Sigmoid colon (tissue), 7 donors: ENCODE data around the gene ARL4C. TPM values are rescaled to one million over a fixed set of nuclear protein-coding genes. Genes with fewer than 3 reads are reported as not detected.

Experiments
- DNase-seq: peaks from one replicate; pipeline ENCODE4 v3.0.0-alpha.2; 2019
- H3K27ac ChIP-seq, 4 donors: fragments of 200-600 bp; sonication (generic); one replicate each; pipeline ENCODE4 v1.5.1; 2016 to 2019; ENCODE audit warnings: mild to moderate bottlenecking in 1 of 4
- H3K27me3 ChIP-seq, 3 donors: fragments of 200-600 bp; sonication (generic); one replicate each; pipeline ENCODE4 v1.5.1; 2019; ENCODE audit warnings: mild to moderate bottlenecking in 1 of 3
- H3K36me3 ChIP-seq, 4 donors: fragments of 200-600 bp; sonication (generic); one replicate each; pipeline ENCODE4 v1.5.1; 2016 to 2019
- H3K4me1 ChIP-seq, 4 donors: fragments of 200-600 bp; sonication (generic); one replicate each; pipeline ENCODE4 v1.5.1; 2017 to 2019
- H3K4me3 ChIP-seq, 4 donors: fragments of 200-600 bp; sonication (generic); one replicate each; pipeline ENCODE4 v1.5.1; 2017 to 2019; ENCODE audit warnings: mild to moderate bottlenecking in 2 of 4, moderate library complexity in 1 of 4
- H3K9me3 ChIP-seq, 4 donors: fragments of 200-600 bp in 3 of 4; sonication (generic) in 3 of 4; one replicate each; pipeline versions ENCODE4 v1.5.1 to v1.6.1; 2013 to 2019
- EP300 ChIP-seq, 4 donors: sonication (generic); formaldehyde crosslinking; IDR thresholded peaks; one replicate each; pipeline ENCODE4 v1.6.1; 2017; ENCODE audit warnings: antibody characterized with exemption in 4 of 4
- POLR2A ChIP-seq, 2 donors: fragments of 450-650 bp; IDR thresholded peaks; one replicate each; pipeline ENCODE4 v1.6.1; 2016; ENCODE audit warnings: antibody characterized with exemption in 2 of 2, mild to moderate bottlenecking in 2 of 2, moderate library complexity in 2 of 2
- POLR2AphosphoS5 ChIP-seq, 4 donors: sonication (generic); formaldehyde crosslinking; IDR thresholded peaks; one replicate each; pipeline ENCODE4 v1.6.1; 2017; ENCODE audit warnings: antibody characterized with exemption in 4 of 4
- WGBS, 2 donors: extraction: QIAGEN DNeasy Blood & Tissue Kit; methylation state at CpG; one replicate each; pipeline ENCODE4 v1.1.7; 2013; 5-methylcytosine and 5-hydroxymethylcytosine counted together
- intact Hi-C: fragments of 100-400 bp; cut with DNase I; formaldehyde crosslinking; loops from one replicate; pipeline ENCODE4 v1.15.1; 2023
- polyA plus RNA-seq, 3 donors: library from polyadenylated mRNA; stranded (reverse); fragments of 200-250 nt; gene quantifications; one replicate each; pipeline ENCODE4 v1.2.3, GENCODE V29; 2013
- total RNA-seq, 4 donors: library from RNA; depleted of rRNA; stranded (reverse); fragments of >200 nt; gene quantifications; one replicate each; pipeline ENCODE4 v1.1.0, GENCODE V29; 2016
- TF ChIP-seq, protein P1 (sequence below), 4 experiments: fragments of 450-650 bp in 3 of 4; fragments of 200-600 bp in 1 of 4; IDR thresholded peaks; one replicate each; pipeline ENCODE4 v1.5.1; 2016 to 2019; ENCODE audit warnings: antibody characterized with exemption in 4 of 4, mild to moderate bottlenecking in 3 of 4, moderate library complexity in 2 of 4
- donor health status: healthy with polysubstance abuse.
- donor health status: Bipolar disorder and iron deficiency.
- donor health status: healthy.

Gene ARL4C
- total and polyA plus RNA-seq, 7 donors = 4.8 to 15.8 (median 8.3) TPM

DNA sequence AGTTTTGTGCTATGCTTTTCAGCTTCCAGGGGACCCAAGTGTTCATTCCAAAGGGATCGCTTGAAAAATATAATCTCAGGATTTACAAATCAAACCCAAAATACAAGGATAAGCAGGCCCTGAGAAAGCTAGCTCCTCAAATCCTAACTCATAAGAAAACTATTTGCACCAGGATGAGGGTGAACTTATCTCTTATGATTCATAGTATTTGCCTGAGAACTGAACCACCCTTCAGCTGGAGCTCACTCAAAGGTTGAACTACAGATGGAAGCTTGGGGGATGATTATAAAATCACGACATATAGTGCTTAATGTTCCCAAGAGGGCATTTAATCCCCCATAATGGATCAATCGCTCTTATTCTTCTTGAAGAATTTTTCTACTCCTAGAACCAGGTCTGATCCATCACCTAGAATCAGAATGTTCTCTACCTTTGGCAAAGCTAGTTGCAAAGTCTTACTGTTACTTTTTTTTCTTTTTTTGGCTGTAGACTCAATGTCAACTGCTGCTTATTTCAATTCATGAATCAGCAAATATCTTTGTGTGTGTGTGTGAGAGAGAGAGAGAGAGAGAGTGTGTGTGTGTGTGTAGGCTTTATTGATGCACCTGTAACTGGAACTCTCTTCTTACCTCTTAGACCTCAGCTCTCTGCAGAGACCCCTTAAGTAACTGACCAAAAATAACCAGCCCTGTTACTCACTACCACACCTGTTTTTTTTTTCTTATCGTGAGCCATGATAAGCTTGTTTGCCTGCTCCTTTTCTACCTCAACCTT is 44.8 kb downstream of the ARL4C start:
- TF ChIP-seq POLR2A (IDR thresholded peaks at IDR 0.05) (no peak), POLR2AphosphoS5 (IDR thresholded peaks at IDR 0.05) (no peak), EP300 (IDR thresholded peaks at IDR 0.05) (no peak)
- TF ChIP-seq, protein P1, sequence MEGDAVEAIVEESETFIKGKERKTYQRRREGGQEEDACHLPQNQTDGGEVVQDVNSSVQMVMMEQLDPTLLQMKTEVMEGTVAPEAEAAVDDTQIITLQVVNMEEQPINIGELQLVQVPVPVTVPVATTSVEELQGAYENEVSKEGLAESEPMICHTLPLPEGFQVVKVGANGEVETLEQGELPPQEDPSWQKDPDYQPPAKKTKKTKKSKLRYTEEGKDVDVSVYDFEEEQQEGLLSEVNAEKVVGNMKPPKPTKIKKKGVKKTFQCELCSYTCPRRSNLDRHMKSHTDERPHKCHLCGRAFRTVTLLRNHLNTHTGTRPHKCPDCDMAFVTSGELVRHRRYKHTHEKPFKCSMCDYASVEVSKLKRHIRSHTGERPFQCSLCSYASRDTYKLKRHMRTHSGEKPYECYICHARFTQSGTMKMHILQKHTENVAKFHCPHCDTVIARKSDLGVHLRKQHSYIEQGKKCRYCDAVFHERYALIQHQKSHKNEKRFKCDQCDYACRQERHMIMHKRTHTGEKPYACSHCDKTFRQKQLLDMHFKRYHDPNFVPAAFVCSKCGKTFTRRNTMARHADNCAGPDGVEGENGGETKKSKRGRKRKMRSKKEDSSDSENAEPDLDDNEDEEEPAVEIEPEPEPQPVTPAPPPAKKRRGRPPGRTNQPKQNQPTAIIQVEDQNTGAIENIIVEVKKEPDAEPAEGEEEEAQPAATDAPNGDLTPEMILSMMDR (IDR thresholded peaks at IDR 0.05) = no peak
- 80 to 89% methylated on average over 4 of the region's 4 CpGs for WGBS, 2 donors

DNA sequence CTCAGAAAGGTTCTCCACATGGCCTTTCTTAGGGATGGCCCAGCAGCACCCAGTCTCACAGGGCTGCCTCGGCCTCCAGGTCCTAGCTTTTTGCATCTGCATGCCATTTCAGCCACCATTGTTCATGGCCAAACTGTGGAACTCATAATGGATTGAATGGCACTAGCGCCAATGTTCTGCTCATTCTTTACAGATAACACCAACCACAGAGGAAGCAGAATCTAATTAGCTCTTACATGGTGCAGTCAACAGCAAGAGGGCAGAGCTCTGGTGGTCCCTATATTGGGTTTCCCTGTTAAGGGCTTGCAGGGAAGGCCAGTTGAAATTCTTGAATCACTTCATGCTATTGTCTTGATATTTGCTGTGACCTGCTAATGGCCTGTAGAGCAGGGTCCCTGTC is 45.6 kb downstream of the ARL4C start:
- Histone ChIP-seq H3K36me3 (no peaks in the 10 kb centered on the region), H3K27me3 (no peaks in the 10 kb centered on the region), H3K4me3 (no peak overlapping the region), H3K4me1 (no peaks in the 10 kb centered on the region), H3K27ac (no peak overlapping the region), H3K9me3 (no peaks in the 10 kb centered on the region)
- TF ChIP-seq EP300 (IDR thresholded peaks at IDR 0.05) (no peak), POLR2AphosphoS5 (IDR thresholded peaks at IDR 0.05) (no peak), POLR2A (IDR thresholded peaks at IDR 0.05) (no peak)
- TF ChIP-seq, protein P1 (IDR thresholded peaks at IDR 0.05) = no peak
- intact Hi-C loops = no loop called here
- 86% methylated on average over 2 of the region's 2 CpGs for WGBS, 2 donors
- no peak for DNase-seq

More for the DNA sequence above, 44.8 kb downstream of the ARL4C start:
- DNase-seq = no peak
- Histone ChIP-seq H3K27me3 (no peaks in the 10 kb centered on the region), H3K4me1 (no peaks in the 10 kb centered on the region), H3K9me3 (no peaks in the 10 kb centered on the region), H3K27ac (no peak overlapping the region), H3K36me3 (no peaks in the 10 kb centered on the region), H3K4me3 (no peak overlapping the region)
- intact Hi-C loops = no loop called here

DNA sequence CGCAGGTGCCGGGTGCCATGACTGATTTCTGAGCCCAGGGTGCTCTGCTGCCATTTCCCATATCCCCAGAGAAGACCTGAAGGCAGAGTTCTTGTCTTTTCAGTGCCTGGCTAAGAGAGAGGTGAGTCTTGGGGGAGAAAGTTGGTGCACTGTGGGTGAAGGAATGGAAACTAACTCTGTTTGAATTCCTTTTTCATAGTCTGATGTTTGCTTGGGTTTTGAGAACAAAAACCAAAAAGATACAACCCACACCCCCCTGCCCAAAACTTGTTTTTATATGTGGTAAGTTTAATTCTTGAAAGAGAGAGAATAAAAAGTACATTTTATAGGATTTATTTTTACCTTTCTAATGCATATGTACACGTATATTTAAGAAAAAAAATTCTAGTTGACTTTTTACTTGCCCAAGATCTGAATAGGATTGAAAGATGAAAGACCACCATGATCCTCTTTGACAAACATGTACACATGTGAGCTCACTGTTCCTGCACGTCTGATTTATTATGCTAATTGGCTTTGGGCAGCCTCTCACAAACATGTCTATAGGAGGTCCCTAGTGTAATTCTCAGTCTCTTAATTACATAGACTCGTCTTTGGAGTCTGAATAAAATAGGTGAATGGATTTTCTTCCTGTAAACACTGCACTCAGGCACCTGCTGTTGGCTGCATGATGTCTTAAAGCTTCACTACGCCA is 46.3 kb downstream of the ARL4C start:
- H3K9me3 ChIP-seq = no peaks in the 10 kb centered on the region
- no peaks in the 10 kb centered on the region for H3K27me3 ChIP-seq
- H3K4me1 ChIP-seq = peaks cover 0 to 5% (median 0%) of the 10 kb centered on the region in 4 donors
- no peak for DNase-seq
- TF ChIP-seq POLR2A (IDR thresholded peaks at IDR 0.05) = no peak
- H3K4me3 ChIP-seq = no peak overlapping the region
- no peak overlapping the region for H3K27ac ChIP-seq
- no peaks in the 10 kb centered on the region for H3K36me3 ChIP-seq
- intact Hi-C loops = no loop called here
- 75 to 79% methylated on average over 6 of the region's 6 CpGs for WGBS, 2 donors

DNA sequence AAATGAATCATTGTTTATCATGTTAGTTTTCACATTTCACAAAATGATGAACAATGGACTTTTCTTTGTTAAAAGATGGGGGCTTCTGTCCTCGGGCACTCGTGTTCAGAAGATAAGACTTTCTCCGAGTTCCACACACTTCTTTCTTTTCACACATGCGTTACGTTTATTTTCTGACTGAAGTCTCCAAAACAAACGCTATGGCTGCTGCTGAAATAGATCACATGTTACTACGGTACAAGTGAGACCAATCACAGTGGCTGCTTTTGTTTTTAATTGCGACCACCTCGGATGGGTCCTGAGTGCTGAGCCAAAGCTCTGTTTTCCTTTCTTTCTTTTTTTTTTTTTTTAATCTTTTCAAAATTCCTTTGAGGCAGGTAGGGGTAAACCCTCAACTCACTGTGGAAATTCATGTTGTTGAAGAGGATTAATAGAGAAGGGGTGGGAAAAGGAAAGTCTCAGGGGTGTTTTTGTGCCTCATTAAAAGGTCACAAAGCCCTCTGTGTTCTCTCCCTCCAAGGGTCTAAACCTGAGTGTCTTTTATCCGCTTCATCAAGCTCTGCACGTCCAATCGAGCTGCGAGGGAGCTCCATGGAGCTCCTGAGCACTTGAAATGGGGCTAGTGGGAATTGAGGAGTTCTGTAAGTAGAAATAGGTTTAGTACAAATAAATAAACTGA is 48.2 kb downstream of the ARL4C start:
- 75 to 87% methylated on average over 13 of the region's 13 CpGs for WGBS, 2 donors
- DNase-seq = no peak
- no peak overlapping the region for H3K27ac ChIP-seq
- H3K36me3 ChIP-seq = no peaks in the 10 kb centered on the region
- TF ChIP-seq POLR2AphosphoS5 (IDR thresholded peaks at IDR 0.05) (no peak), POLR2A (IDR thresholded peaks at IDR 0.05) (no peak), EP300 (IDR thresholded peaks at IDR 0.05) (no peak)
- TF ChIP-seq, protein P1 (IDR thresholded peaks at IDR 0.05) = no peak
- peaks cover 0 to 17% (median 5%) of the 10 kb centered on the region in 4 donors for H3K4me1 ChIP-seq
- intact Hi-C loops = no loop called here
- no peaks in the 10 kb centered on the region for H3K27me3 ChIP-seq
- no peaks in the 10 kb centered on the region for H3K9me3 ChIP-seq
- no peak overlapping the region for H3K4me3 ChIP-seq

DNA sequence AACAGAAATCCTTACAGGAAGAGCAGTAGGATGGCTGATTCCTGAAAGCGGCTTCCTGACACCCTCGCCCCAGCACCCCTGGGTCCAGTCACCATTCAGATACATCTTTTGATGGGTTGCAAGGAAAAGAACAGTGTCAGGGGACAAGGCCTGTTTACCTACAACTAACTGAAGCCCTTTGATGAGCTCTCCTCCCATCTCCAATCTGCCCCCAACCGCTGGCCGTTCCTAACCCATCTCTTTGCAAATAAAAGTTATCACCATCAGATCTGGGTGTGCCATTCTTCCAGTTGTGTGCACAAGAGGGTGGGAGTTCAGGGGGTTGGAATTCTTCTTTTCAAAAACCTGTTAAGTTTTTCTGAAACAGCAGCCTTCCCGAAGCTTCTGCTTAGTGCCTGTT is 48.9 kb downstream of the ARL4C start:
- no peaks in the 10 kb centered on the region for H3K27me3 ChIP-seq
- DNase-seq = no peak
- intact Hi-C loops = no loop called here
- WGBS, 2 donors = 62 to 79% methylated on average over 5 of the region's 5 CpGs
- no peak overlapping the region for H3K4me3 ChIP-seq
- no peak overlapping the region for H3K27ac ChIP-seq
- no peaks in the 10 kb centered on the region for H3K9me3 ChIP-seq
- no peak for TF ChIP-seq POLR2AphosphoS5 (IDR thresholded peaks at IDR 0.05)
- TF ChIP-seq, protein P1 (IDR thresholded peaks at IDR 0.05) = no peak
- TF ChIP-seq EP300 (IDR thresholded peaks at IDR 0.05) = no peak
- TF ChIP-seq POLR2A (IDR thresholded peaks at IDR 0.05) = no peak
- peaks cover 0 to 17% (median 5%) of the 10 kb centered on the region in 4 donors for H3K4me1 ChIP-seq
- H3K36me3 ChIP-seq = no peaks in the 10 kb centered on the region
